GM12878 (cell line): ENCODE results near the gene THADA.

Source experiments
- CBX3 ChIP-seq: fragments of 200-600 bp; sonication (generic); IDR thresholded peaks from 2 replicates; pipeline ENCODE4 v1.6.1; 2016; ENCODE audit warnings: low read depth, borderline replicate concordance
- CHD2 ChIP-seq: IDR thresholded peaks from 2 replicates; pipeline ENCODE4 v1.6.1; 2011; ENCODE audit warnings: low read depth, low read length, improper control_type of control experiment, borderline replicate concordance
- HDAC2 ChIP-seq: fragments of 200-600 bp; sonication (generic); IDR thresholded peaks from 2 replicates; pipeline ENCODE4 v1.6.1; 2017
- RAD21 ChIP-seq: IDR thresholded peaks from 2 replicates; pipeline ENCODE4 v1.6.1; 2011; ENCODE audit warnings: mild to moderate bottlenecking, low read depth, low read length, moderate library complexity; ENCODE audit not compliant: insufficient read depth
- TF ChIP-seq, protein P1 (sequence below): IDR thresholded peaks from 2 replicates; pipeline ENCODE4 v1.6.1; 2012; ENCODE audit warnings: mild to moderate bottlenecking, low read depth, low read length
- TF ChIP-seq, protein P2 (sequence below), 3 experiments: IDR thresholded peaks in 2 of 3; conservative IDR thresholded peaks in 1 of 3; 2 replicates each; pipeline ENCODE4 v1.5.1; 2011; ENCODE audit warnings: low read depth in 3 of 3, low read length in 3 of 3, mild to moderate bottlenecking in 3 of 3, control low read depth in 2 of 3, moderate library complexity in 2 of 3, inconsistent platforms in 1 of 3, mixed read lengths in 1 of 3; ENCODE audit not compliant: control insufficient read depth in 2 of 3, insufficient read depth in 1 of 3; ENCODE audit errors: extremely low read depth in 1 of 3

DNA sequence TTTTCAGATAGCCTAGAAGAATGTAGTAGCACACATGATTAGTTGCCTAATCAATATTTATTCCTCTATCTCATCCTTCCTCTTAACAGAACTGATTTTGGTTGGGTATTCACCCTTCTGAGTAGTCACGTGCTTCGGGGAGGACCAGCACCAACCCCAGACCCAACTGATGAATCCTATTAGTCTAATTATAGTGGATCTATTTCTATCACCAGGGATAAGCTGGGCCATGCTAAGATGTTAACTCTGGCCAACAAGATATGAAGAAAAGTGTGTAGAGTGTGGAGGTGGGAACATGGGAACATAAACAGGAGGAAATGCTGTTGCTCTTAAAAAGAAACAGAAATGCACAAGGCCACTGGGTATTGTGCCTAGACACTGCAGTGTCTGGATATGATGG is 119.9 kb downstream of the THADA start:
- TF ChIP-seq, protein P1, sequence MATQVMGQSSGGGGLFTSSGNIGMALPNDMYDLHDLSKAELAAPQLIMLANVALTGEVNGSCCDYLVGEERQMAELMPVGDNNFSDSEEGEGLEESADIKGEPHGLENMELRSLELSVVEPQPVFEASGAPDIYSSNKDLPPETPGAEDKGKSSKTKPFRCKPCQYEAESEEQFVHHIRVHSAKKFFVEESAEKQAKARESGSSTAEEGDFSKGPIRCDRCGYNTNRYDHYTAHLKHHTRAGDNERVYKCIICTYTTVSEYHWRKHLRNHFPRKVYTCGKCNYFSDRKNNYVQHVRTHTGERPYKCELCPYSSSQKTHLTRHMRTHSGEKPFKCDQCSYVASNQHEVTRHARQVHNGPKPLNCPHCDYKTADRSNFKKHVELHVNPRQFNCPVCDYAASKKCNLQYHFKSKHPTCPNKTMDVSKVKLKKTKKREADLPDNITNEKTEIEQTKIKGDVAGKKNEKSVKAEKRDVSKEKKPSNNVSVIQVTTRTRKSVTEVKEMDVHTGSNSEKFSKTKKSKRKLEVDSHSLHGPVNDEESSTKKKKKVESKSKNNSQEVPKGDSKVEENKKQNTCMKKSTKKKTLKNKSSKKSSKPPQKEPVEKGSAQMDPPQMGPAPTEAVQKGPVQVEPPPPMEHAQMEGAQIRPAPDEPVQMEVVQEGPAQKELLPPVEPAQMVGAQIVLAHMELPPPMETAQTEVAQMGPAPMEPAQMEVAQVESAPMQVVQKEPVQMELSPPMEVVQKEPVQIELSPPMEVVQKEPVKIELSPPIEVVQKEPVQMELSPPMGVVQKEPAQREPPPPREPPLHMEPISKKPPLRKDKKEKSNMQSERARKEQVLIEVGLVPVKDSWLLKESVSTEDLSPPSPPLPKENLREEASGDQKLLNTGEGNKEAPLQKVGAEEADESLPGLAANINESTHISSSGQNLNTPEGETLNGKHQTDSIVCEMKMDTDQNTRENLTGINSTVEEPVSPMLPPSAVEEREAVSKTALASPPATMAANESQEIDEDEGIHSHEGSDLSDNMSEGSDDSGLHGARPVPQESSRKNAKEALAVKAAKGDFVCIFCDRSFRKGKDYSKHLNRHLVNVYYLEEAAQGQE, result no peak
- TF ChIP-seq HDAC2 (no peak), CHD2 (no peak), RAD21 (no peak), CBX3 (no peak)
- TF ChIP-seq, protein P2, sequence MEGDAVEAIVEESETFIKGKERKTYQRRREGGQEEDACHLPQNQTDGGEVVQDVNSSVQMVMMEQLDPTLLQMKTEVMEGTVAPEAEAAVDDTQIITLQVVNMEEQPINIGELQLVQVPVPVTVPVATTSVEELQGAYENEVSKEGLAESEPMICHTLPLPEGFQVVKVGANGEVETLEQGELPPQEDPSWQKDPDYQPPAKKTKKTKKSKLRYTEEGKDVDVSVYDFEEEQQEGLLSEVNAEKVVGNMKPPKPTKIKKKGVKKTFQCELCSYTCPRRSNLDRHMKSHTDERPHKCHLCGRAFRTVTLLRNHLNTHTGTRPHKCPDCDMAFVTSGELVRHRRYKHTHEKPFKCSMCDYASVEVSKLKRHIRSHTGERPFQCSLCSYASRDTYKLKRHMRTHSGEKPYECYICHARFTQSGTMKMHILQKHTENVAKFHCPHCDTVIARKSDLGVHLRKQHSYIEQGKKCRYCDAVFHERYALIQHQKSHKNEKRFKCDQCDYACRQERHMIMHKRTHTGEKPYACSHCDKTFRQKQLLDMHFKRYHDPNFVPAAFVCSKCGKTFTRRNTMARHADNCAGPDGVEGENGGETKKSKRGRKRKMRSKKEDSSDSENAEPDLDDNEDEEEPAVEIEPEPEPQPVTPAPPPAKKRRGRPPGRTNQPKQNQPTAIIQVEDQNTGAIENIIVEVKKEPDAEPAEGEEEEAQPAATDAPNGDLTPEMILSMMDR (IDR thresholded peaks at IDR 0.05 in 2 of 3, conservative IDR thresholded peaks at IDR 0.05 in 1 of 3; ENCODE audit: control insufficient read depth in 2 of 3, extremely low read depth in 1 of 3, insufficient read depth in 1 of 3, low read depth in 3 of 3, low read length in 3 of 3), result no peak
